Natural killer cell (primary cell): Measurements from ENCODE around the gene SPOCK3. TPM values are rescaled to one million over a fixed set of nuclear protein-coding genes. Genes with fewer than 3 reads are reported as not detected.

Experiments
- ATAC-seq, 3 donors: fragments of 150-1000 bp in 2 of 3; fragments of 200-7000 bp in 1 of 3; cut with Tn5 transposase; 1 replicate in 1 of 3; 2 replicates in 2 of 3; pipeline ENCODE4 v1.10.0; 2021; ENCODE audit warnings: mild to moderate bottlenecking in 2 of 3, moderate library complexity in 2 of 3
- DNase-seq, 2 donors: peaks; one replicate each; pipeline versions ENCODE4 v3.0.0 to v3.0.0-alpha.2; 2013 to 2021; ENCODE audit warnings: mixed read lengths in 1 of 2
- H3K27ac ChIP-seq: one replicate; pipeline ENCODE4 v1.5.1; 2013; ENCODE audit warnings: mild to moderate bottlenecking, low read length
- H3K27me3 ChIP-seq: one replicate; pipeline ENCODE4 v1.6.1; 2013; ENCODE audit warnings: low read length; ENCODE audit not compliant: control insufficient read depth, insufficient read depth
- H3K36me3 ChIP-seq: one replicate; pipeline ENCODE4 v1.6.1; 2013; ENCODE audit warnings: low read length; ENCODE audit not compliant: control insufficient read depth, insufficient read depth
- H3K4me1 ChIP-seq: one replicate; pipeline ENCODE4 v1.6.1; 2013; ENCODE audit warnings: low read length; ENCODE audit not compliant: control insufficient read depth, insufficient read depth
- H3K4me3 ChIP-seq: one replicate; pipeline ENCODE4 v1.5.1; 2013; ENCODE audit warnings: low read length
- H3K9me3 ChIP-seq: one replicate; pipeline ENCODE4 v1.6.1; 2013; ENCODE audit warnings: low read length; ENCODE audit not compliant: control insufficient read depth, insufficient read depth
- H3K27ac Mint-ChIP-seq, 2 donors: one replicate each; pipeline ENCODE4 v1.8.0; 2022; ENCODE audit warnings: mild to moderate bottlenecking in 2 of 2, mixed read lengths in 2 of 2, moderate library complexity in 1 of 2
- H3K27me3 Mint-ChIP-seq, 2 donors: one replicate each; pipeline ENCODE4 v1.8.0; 2022; ENCODE audit warnings: low read depth in 2 of 2, mixed read lengths in 2 of 2
- H3K36me3 Mint-ChIP-seq: one replicate; pipeline ENCODE4 v1.8.0; 2022; ENCODE audit warnings: mixed read lengths
- H3K4me1 Mint-ChIP-seq, 2 donors: one replicate each; pipeline ENCODE4 v1.8.0; 2022; ENCODE audit warnings: mixed read lengths in 2 of 2
- H3K4me3 Mint-ChIP-seq: one replicate; pipeline ENCODE4 v1.8.0; 2022; ENCODE audit warnings: mild to moderate bottlenecking, moderate library complexity, mixed read lengths
- H3K9me3 Mint-ChIP-seq, 2 donors: one replicate each; pipeline ENCODE4 v1.8.0; 2022; ENCODE audit warnings: mixed read lengths in 2 of 2
- CTCF ChIP-seq: fragments of 200-600 bp; IDR thresholded peaks from one replicate; pipeline ENCODE4 v1.8.0; 2022; ENCODE audit warnings: antibody characterized with exemption
- WGBS: methylation state at CpG from one replicate; pipeline ENCODE4 v1.1.7; 2013; ENCODE audit warnings: missing lambda C conversion rate; ENCODE audit not compliant: insufficient coverage; 5-methylcytosine and 5-hydroxymethylcytosine counted together
- intact Hi-C: fragments of 100-400 bp; cut with micrococcal nuclease; formaldehyde crosslinking; loops from one replicate; pipeline ENCODE4 v1.14.2; 2022
- total RNA-seq, 4 donors: library from RNA; stranded (reverse); fragments of 120-200 nt in 1 of 4; gene quantifications; one replicate each; pipeline versions ENCODE4 v1.2.3 to v1.2.4, GENCODE V29; 2013 to 2022

The SPOCK3 gene
- total RNA-seq, 3 donors from 2014 or later (not counting 1 experiment from before 2014, with no cell fraction given): not detected

DNA sequence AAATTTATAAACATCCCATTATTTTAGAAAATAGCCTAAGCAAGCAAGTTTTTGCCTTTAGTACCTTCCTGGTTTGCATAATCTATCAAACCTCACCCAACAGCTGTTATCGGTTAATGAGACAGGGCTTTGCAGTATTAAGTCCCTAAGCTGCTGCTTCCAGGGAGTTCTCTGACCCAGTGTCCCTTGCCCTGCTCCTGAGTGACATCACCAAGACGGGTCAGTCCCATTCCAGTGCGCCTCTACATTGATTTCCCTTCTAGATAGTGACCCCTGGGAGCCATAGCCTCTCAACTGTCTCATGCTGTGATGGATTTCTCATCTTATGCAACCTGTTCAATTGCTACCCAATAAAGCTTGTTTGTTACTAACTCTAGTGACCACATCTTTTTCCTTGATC lies 410.4 kb downstream of the SPOCK3 start:
- H3K4me1 ChIP-seq: no peaks in the 10 kb centered on the region
- DNase-seq (no peak), ATAC-seq (no peak)
- no peaks in the 10 kb centered on the region for H3K36me3 ChIP-seq
- no peak overlapping the region for H3K27ac Mint-ChIP-seq
- H3K9me3 ChIP-seq: peaks cover 4% of the 10 kb centered on the region
- WGBS: 66% methylated on average over 3 of the region's 3 CpGs
- intact Hi-C loops: no loop called here
- peaks cover 8% of the 10 kb centered on the region for H3K36me3 Mint-ChIP-seq
- H3K27me3 Mint-ChIP-seq: no peaks in the 10 kb centered on the region
- no peak overlapping the region for H3K4me3 ChIP-seq
- peaks cover 15 to 18% of the 10 kb centered on the region in 2 donors for H3K9me3 Mint-ChIP-seq
- no peaks in the 10 kb centered on the region for H3K4me1 Mint-ChIP-seq
- no peak overlapping the region for H3K4me3 Mint-ChIP-seq
- no peaks in the 10 kb centered on the region for H3K27me3 ChIP-seq
- no peak for TF ChIP-seq CTCF
- no peak overlapping the region for H3K27ac ChIP-seq

- ATAC-seq: no peak
- peaks cover 18 to 19% of the 10 kb centered on the region in 2 donors for H3K9me3 Mint-ChIP-seq
- H3K27me3 Mint-ChIP-seq: no peaks in the 10 kb centered on the region
- Histone ChIP-seq H3K4me3 (no peak overlapping the region), H3K4me1 (no peaks in the 10 kb centered on the region), H3K9me3 (peaks cover 4% of the 10 kb centered on the region), H3K27me3 (no peaks in the 10 kb centered on the region), H3K27ac (no peak overlapping the region), H3K36me3 (no peaks in the 10 kb centered on the region)
- 64% methylated on average over 1 of the region's 1 CpG for WGBS
- H3K27ac Mint-ChIP-seq: no peak overlapping the region
- DNase-seq: no peak
- H3K36me3 Mint-ChIP-seq: peaks cover 8% of the 10 kb centered on the region
- no peak overlapping the region for H3K4me3 Mint-ChIP-seq
- no peak for TF ChIP-seq CTCF
- no peaks in the 10 kb centered on the region for H3K4me1 Mint-ChIP-seq
- intact Hi-C loops: no loop called here
Measured at GRCh38 chr4:166823126-166823525, 411.2 kb downstream of the SPOCK3 start.

GRCh38 chr4:166822386-166822785 lies 411.9 kb downstream of the SPOCK3 start:
- Mint-ChIP-seq H3K36me3 (peaks cover 8% of the 10 kb centered on the region), H3K27me3 (no peaks in the 10 kb centered on the region), H3K9me3 (peaks cover 19 to 20% of the 10 kb centered on the region in 2 donors), H3K4me1 (no peaks in the 10 kb centered on the region), H3K27ac (no peak overlapping the region), H3K4me3 (no peak overlapping the region)
- Histone ChIP-seq H3K4me3 (no peak overlapping the region), H3K4me1 (no peaks in the 10 kb centered on the region), H3K27me3 (no peaks in the 10 kb centered on the region), H3K36me3 (no peaks in the 10 kb centered on the region), H3K9me3 (peaks cover 4% of the 10 kb centered on the region), H3K27ac (no peak overlapping the region)
- intact Hi-C loops: no loop called here
- no peak for TF ChIP-seq CTCF
- no peak for DNase-seq
- WGBS: 88% methylated on average over 4 of the region's 4 CpGs
- ATAC-seq: no peak

DNA sequence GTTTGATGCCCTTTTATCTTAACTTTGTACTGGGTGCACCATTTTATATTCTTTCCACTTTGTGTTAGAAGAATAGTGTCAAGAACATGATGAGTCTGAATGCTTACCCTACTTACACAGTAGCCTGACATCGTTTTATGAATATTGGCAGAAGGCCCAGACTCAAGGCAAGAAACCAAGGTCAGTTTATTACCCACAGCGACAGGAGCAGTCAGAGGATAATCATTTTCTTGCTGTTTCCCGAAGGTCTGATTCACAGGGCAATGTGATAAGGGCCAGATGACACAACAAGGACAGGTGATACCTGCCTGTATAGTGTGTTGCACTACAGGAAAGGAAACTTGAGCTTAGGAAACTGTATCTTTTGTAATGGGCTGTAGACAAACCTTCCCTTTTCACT lies 417.4 kb downstream of the SPOCK3 start:
- intact Hi-C loops: no loop called here
- Histone ChIP-seq H3K27me3 (no peaks in the 10 kb centered on the region), H3K4me1 (no peaks in the 10 kb centered on the region), H3K36me3 (no peaks in the 10 kb centered on the region), H3K4me3 (no peak overlapping the region), H3K27ac (no peak overlapping the region), H3K9me3 (no peaks in the 10 kb centered on the region)
- H3K4me3 Mint-ChIP-seq: no peak overlapping the region
- H3K27me3 Mint-ChIP-seq: no peaks in the 10 kb centered on the region
- H3K4me1 Mint-ChIP-seq: no peaks in the 10 kb centered on the region
- no peak for DNase-seq
- 85% methylated on average over 3 of the region's 3 CpGs for WGBS
- H3K27ac Mint-ChIP-seq: no peak overlapping the region
- ATAC-seq: no peak
- no peaks in the 10 kb centered on the region for H3K36me3 Mint-ChIP-seq
- no peak for TF ChIP-seq CTCF
- peaks cover 9 to 11% of the 10 kb centered on the region in 2 donors for H3K9me3 Mint-ChIP-seq
